ELF-1 (cell line): ENCODE results near the gene DUSP2.

Experiments
- DNase-seq: peaks from one replicate; pipeline ENCODE4 v3.0.0-alpha.2; 2016; ENCODE audit warnings: low read depth, low spot score

The DUSP2 gene, protein sequence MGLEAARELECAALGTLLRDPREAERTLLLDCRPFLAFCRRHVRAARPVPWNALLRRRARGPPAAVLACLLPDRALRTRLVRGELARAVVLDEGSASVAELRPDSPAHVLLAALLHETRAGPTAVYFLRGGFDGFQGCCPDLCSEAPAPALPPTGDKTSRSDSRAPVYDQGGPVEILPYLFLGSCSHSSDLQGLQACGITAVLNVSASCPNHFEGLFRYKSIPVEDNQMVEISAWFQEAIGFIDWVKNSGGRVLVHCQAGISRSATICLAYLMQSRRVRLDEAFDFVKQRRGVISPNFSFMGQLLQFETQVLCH

DNA sequence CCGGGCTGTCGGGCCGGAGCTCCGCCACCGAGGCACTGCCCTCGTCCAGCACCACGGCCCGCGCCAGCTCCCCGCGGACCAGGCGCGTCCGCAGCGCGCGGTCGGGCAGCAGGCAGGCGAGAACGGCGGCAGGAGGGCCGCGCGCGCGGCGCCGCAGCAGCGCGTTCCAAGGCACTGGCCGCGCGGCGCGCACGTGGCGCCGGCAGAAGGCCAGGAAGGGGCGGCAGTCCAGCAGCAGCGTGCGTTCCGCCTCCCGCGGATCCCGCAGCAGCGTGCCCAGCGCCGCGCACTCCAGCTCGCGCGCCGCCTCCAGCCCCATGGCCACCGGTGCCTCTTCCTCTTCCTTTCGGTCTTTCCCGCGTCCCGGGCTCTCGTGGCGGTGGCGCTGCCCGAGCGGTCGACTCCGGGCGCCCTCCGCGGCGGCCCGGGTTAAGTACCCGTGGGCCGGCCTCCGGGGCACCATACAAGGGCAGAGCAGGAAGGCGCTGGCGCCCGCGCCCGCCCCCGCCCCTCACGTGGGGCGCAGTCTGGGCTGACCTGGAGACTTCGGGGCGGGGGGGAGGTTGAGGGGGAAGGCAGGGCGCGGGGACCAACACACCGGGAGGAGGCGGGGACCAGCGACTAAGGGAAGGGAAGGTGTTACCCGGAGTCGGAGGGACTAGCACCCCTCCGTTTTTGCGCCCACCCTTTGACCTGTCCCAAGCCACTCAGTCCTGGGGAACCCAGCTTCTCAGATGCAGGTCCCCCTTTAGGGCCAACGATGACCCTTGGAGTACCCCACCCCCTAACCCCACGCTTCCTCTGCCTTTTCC is at the start of gene DUSP2:
DUSP2 (minus strand) TSS at position 405 of the 812 bp plus-strand sequence; CDS start at position 319, 86 bp downstream.
- DNase-seq = peak; percentile 71

DNA sequence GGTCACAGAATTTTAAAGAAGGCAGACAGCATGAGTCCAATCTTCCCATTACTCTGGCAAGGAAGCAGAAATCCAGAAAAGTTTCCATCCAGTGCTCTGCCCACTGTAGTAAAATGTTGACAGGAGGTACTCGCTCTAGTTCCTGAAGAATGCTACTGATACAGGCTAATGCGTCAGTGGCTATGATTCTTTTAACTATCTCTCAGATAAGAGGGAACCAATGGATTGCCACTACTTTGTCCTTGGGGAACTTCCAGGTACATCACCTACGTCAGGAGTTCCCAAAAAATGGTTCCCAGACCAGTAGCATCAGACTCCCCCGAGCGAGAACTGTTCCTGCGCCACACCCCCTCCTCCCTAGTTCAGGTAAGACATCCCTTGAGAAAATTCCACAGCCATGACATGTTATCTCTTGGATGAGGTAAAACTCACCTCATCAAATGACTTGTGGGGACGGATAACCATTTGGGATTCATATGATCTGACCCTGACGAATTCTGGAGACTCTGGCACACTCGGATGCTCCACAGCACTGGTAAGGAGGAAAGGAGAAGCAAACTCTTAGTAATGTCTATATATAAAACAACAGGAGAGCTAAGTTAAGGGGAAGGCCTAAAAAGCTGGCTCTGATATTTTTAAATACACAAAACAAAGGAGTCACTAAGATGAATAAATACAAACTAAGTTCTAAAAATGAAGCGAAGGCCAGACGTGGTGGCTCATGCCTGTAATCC is 46.9 kb upstream of the DUSP2 start:
- DNase-seq = no peak

DNA sequence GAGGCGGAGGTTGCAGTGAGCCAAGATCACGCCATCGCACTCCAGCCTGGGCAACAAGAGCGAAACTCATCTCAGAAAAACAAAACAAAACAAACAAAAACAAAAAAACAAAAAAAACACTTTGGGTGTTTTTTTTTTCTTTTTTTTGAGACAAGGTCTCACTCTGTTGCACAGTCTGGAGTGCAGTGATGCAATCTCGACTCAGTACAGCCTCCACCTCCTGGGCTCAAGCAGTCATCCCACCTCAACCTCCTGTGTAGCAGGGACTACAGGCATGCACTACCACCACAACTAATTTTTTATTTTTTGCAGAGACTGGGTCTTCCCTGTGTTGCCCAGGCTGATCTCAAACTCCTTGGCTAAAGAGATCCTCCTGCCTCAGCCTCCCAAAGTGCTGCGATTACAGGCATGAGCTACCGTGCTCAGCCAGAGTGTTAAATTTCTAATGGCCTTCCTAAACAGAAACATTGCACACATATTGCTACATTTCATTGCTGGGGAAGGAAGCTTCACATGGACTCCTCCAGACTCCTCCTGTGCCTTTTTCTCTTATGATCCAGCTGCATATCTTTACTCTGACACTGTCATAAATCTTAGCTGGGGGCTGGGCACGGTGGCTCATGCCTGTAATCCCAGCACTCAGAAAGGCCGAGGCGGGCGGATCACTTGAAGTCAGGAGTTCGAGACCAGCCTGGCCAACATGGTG is 43.7 kb upstream of the DUSP2 start:
- DNase-seq = no peak

DNA sequence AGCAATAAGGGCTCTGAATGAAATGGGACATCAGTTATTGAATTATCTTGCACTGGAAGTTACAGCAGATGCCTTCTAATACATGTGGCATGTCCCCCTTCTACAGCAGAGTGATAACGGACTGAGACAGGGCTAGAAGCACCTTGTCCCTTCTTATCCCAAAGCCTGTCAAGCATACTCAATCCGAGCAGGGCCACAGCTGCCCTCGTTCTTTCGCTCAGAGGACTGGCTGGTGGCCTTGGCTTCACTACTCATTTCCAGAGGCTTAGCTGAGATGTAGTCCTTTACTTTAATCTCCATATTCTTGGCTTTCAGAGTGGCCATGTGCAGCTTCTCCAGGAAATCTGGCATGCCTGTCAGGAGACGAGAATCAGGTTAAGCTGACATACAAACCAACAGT is 41.3 kb upstream of the DUSP2 start:
- DNase-seq = no peak

DNA sequence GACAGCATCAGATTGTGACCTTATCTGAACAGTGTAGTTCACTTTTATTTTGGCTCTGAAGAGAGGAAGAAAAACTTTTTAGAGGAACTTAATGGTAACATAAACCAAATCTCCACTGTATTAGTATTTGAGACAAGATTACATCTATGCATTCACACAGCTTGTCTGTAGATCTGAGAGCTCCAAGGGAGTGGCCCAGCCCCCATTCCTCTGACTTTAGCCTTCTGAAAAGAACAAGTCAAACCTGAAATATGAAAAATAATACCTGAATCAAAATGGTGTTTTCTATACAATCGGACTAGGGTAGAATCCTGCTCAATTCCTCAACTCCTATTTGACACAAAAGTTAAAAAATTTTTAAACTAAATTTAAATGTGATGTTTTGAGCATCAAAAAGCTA is 40.3 kb upstream of the DUSP2 start:
- no peak for DNase-seq

DNA sequence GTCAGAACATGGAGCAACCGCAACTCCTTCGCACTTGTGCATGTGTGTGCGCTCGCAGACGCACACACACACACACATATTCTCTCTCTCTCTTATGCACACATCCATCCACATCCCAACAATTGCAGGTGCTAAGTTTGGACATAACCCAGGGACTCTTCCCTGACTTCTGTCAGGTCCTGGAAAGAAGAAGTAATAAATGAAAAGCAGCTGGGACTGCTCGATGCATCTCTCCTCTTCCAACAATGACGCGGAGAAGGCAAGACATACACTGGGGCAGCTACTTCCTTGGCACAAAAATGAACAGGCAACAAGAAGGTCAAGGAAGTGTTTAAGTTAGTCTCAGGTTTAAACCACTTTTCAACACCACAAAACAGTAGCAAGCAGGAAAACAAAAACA is 39.7 kb upstream of the DUSP2 start:
- DNase-seq = no peak

DNA sequence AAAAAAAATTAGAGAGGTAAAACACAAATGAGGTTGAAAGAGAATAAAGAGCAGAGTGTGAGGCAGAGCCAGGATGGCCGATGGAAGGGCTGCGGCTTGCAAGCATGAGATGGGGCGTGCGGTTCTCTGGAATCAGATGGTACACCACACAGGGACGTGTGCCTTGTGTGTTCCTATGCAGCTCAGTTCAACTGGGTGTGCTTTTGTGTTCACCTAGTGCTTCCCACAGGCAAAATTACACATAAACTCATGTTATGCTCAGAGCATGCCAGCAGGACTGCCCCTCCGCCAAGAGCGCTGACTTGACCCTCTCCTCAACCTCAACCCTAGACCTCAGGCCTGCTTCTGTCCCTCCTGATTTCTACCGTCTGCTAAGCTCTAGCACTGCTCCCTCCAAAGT is 38.9 kb upstream of the DUSP2 start:
- DNase-seq = no peak

DNA sequence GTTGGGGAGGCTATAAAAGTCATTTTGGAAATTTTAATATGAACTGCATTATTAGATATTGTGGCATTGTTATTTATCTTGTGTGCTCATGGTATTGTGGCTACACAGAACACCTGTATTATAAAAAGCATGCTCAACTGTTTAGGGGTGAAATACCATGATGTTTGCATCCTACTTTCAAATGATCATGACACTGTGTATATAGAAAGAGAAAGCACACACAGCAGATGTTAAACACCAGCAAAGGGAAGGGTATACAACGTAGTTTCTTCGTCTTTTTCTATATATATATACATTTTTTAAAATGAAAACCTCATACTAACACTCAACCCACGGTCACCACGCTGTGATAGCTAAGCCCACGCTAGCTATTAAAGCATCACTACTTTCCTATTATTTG is 36.3 kb upstream of the DUSP2 start:
- no peak for DNase-seq

DNA sequence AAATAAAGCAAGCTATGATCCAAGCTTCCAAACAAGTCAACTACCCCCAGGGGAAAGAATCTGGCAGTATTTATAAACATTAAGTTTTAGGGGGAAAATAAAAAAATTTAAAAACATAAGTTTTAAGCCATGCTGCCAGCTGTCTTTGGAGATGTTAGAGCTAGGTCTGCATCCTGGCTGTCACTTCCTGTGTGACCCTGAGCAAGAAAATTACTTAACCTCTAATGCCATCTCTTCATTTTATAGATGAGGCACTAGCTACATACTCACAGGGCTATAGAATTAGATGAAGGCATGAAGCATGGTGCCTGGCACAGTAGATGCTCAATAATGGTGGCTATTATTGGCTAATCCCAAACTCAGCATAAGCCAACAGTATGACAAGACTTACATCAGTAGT is 35.3 kb upstream of the DUSP2 start:
- no peak for DNase-seq

DNA sequence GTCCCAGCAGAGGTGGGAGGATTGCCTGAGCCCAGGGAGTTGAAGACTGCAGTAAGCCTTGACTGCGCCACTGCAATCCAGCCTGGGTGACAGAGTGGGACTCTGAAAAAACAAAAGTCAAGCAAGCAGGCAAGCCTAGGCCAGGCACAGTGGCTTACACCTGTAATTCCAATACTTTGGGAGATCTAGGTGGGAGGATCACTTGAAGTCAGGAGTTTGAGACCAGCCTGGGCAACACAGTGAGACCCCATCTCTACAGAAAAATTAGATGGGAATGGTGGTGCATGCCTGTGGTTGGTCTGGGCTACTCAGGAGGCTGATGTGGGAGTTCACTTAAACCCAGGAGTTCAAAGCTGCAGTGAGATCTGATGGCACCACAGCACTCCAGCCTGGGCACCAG is 34.8 kb upstream of the DUSP2 start:
- no peak for DNase-seq

DNA sequence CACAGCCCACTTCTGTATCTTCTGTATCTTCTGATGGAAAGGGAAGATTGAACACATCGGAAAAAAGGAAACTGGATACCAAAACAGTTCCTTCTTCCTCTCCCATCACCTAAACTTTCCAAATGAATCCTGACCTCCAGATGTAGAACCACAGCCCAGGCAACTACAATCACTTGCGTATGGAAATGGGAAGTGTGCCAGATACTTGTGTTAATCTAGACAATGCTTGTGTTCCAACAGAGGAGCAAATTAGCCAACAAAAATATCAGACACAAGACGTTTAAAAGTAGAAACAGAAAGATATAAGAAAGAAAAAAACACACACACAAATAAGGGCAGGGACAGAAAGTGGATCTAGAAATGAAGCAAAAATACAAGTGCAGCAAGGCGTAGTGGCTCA is 31.4 kb upstream of the DUSP2 start:
- no peak for DNase-seq

DNA sequence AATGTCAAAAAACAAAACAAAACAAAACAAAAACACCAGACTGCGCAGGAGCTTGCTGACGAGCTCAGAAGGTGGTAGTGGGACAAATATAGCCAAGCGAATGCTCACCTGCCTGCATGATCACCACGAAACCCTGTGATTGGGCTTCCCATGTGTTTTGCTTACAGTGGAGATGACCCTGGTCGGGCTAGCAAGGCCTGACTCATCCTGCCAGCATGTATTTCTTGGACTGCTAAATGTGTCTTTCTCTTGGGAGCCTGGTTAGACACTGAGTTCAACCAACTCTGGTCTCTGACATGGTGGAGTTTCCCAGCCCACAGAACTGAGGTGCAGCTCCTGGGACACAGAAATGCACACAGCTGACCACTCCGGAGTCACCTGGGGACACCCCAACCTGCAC is 30.7 kb upstream of the DUSP2 start:
- DNase-seq = no peak

DNA sequence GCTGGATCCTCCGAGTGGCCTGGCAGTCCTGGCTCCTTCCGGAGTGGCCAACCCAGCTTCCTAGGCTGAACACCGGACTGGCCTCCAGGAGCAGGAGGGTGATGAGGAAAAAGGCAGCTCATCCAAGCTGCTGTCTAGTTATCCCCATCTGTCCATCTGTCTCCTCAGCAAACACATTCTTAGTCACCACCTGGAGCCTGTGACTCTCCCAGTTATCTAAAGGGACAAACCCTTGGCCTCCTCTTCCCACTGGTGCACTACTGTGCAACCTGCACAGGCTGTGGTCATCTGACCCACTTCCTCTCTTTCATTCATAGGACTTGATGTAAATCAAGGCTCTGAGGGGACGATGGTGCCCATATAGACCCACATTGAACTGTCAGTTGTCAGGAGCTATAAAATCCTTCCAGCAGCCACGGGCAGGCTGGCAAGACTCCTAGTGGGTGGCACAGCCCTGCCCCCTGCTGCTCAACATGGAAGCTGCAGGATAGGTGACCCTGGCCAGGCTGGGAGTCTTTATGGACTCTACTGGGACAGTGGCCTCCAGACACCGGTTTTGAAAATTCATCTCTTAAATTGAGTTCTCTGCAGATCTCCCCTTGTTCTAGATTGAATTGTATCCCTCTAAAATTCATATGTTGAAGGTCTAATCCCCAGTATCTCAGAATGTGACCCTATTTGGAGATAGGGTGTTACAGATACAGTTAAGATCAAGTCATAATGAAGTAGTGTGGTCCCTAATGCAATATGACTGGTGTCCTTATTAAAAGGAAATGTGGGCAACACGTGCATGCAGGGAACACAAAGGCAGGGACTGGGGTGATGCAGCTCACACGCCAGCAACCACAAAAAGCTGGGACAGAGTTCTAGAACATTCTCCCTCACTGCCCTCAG is 29.3 kb upstream of the DUSP2 start:
- peak; percentile 75 for DNase-seq

DNA sequence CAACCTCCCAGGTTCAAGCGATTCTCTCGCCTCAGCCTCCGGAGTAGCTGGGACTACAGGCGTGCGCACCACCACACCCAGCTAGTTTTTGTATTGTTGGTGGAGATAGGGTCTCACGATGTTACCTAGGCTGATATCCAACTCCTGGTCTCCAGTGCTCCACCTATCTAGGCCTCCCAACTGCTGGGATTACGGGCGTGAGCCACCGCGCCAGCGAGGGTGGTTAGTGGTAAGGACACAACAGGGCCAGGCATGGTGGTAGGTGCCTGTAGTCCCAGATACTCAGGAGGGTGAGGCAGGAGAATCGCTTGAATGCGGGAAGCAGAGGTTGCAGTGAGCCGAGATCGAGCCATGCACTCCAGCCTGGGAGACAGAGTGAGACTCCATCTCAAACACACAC is 26.6 kb upstream of the DUSP2 start:
- no peak for DNase-seq

DNA sequence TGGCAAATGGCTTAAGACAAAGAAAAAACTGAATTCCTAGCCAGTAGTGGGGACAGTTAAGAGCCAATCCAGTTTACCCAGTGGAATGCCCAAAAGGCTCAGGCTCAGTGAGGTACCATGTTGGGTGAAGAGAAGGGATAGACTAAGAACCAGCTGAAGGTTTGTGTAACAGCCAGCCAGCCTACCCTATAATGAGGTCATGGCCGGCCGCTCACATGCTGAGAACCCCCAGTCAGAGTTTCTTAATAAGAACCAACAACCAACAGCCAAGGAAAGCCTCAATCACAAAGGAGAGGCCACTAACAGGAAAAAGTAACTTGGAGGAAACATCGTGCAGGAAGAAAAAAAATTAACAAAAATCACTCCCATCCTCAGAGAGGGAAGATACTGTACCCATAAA is 25.4 kb upstream of the DUSP2 start:
- DNase-seq = no peak

DNA sequence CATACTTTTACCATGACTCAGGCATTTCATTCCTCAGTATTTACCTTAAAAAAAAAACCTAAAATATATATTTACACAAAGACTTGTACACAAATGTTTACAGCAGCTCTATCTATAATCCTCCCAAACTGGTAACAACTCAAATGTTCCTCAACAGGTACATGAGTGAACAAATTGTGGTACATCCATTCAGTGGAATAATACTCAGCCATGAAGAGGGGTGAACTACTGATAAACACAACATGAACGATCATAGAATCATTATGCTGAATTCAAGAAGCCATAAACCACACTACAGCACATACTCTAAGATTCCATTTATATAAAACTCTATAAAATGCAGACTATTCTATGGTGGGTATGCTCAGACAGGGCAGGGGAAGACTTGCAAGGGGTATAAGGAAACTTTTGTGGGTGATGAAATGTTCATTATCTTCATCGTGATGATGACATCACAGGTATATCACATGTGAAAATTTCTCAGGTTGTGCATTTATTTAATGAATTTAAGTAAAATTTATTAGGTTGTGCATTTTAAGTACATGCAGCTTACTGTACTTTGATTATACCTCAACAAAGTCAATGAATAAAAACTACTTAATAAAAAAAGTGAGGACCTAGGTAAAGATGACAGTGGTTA is 24.7 kb upstream of the DUSP2 start:
- DNase-seq = no peak

DNA sequence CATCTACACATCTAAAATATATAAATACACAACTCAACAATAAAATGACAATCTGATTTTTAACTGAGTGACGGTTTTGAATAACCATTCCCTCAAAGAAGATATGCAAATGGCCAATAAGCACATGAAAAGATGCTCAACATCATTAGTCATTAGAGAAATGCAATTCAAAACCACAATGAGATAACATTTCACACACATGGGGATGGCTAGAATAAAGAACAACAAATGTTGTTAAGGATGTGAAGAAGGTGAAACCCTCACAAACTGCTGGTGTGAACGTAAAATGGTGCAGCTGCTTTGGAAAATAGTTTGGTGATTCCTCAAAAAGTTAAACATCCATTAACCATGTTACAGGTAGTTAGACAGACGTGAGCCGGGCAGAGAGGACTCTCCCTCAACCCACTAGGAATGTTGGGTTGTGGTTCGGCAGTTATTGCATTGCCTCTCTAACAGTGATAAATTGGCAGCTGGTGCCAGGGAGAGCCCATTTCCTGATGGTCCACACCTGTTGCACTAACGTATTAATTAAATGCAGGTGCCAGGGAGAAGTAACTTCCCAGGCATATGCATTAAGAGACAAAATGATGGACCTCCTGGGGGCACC is 22.3 kb upstream of the DUSP2 start:
- no peak for DNase-seq

DNA sequence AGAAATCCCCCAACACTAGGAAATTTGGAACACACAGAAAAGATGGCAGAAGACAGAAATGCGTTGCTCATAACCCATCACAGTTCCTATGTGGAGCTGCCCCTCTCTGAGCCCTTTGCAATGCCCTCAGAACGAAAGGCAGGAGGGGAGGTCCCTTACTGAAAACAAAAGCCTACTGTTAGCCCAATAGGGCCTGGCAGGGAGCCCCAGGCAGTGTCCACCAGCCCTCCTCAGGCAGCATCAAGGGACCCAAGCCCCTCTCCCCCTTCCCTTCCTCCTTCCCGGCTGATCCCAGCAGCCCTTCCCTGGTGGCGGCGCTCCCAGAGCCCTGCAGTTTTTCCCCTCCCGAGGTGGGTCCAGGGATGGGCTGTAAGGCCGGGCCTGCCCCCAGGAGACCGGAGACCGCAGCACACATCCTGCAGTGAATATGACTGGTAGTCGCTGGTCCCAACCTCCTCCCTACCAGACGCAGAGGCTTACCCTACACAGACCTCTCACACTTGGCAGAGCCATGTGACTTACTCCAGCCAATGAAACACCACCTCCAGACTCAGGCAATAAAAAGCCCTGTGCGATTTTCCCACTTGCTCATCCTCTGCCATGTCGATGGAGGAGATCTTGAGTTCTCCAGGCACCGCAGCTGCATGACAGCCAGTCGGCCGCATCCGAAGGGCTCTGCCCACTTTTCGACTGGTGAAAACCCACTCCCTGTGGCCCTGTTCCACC is 19.4 kb upstream of the DUSP2 start:
- peak; percentile 86 for DNase-seq

DNA sequence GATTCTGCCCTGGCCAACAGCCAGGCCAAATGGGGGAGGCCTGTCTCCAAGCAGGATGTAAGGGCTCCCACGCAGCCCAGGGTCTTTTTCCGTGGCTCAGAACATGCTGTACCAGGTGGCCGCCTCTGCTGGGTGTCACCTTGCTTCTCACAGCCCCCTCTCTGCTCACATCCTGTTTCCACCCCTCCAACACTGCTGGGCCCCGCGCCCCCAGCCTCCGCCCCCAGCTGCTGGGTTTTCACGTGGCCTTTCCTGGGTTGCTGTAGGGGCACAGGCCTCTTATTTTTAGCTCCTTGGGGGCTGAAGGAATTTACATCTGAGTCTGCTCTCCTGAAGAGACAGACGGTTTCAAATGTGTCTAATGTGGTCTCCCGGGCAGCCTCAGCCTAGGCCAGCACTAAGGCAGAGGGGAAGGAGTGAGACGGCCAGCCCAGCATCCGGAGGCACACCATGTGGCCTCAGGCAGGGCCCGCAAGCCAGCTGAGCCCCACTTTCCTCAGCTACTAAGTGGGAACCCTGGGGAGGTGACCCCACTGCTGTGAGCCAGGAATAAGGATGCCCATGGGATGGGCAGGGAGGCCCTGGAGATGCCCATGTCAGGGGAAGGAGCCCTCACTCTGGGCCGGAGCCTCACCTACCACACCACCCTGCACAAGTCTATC is 18.7 kb upstream of the DUSP2 start:
- DNase-seq = no peak
